ENCODE results near the gene RNF146.
A peak's percentile ranks its signal among the peaks of the same experiment; 100 is the strongest.
"Not testable (repeated sequence)": the region's sequence is repeated elsewhere in the genome, so short reads cannot be mapped to it uniquely, and the experiment has no call there.

RNF146 gene, protein sequence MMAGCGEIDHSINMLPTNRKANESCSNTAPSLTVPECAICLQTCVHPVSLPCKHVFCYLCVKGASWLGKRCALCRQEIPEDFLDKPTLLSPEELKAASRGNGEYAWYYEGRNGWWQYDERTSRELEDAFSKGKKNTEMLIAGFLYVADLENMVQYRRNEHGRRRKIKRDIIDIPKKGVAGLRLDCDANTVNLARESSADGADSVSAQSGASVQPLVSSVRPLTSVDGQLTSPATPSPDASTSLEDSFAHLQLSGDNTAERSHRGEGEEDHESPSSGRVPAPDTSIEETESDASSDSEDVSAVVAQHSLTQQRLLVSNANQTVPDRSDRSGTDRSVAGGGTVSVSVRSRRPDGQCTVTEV

DNA sequence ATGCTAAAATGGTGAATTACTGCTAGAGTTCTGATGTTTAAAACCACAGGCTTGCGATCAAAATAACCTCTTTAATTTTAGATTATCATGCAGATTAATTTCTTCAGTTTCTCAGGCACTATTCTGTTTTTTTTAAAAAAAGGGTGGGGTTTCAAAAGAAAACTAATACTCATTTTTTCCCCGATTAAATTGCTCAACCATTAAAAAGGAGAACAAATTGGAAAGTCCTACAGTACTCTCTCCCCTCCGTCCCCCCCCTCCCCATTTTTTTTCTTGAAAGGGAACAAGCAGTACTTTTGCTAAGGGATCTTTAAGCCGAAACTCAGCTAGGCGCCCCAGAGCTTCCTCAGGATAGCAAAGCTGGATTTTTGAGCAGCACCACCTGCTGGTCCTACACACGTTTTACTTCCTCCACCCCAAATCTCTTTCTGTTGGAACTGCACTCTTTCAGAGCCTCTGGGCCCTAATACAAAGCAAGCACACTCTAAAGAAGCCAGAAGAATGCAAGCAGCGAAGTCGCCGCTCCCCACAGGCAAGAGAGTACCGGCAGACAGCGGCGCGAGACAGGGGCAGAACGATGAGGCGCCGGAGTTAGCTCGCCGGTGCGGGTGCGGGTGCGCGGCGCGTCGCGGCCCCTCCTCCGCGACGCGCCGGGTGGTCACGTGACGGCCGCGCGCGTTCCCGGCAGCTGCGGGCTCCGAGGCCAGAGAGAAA lies at the start of gene RNF146:
RNF146 (plus strand) TSS at position 687 of the 714 bp plus-strand sequence. CDS start 13,475 bp downstream, outside the sequence.
- H3K36me3 ChIP-seq (ENCODE audit: control insufficient read depth in 5 of 5, insufficient read depth in 5 of 5, low read length in 5 of 5): no peaks in the 10 kb centered on the region
- H3K27me3 ChIP-seq (ENCODE audit: control insufficient read depth in 5 of 5, insufficient read depth in 4 of 5, low read length in 5 of 5): no peaks in the 10 kb centered on the region
- H3K4me1 ChIP-seq (ENCODE audit: control insufficient read depth in 5 of 5, insufficient read depth in 5 of 5, low read length in 5 of 5): peaks cover 0 to 29% (median 24%) of the 10 kb centered on the region in 5 donors
- H3K9me3 ChIP-seq (ENCODE audit: control insufficient read depth in 5 of 5, low read length in 5 of 5): no peaks in the 10 kb centered on the region
- peak within 1 kb of the TSS; percentile 89 to 97 (median 95) for H3K4me3 ChIP-seq (ENCODE audit: low read depth in 1 of 5, low read length in 5 of 5)
- peak within 1 kb of the TSS; percentile 95 for H3K27ac ChIP-seq (ENCODE audit: low read depth, low read length)
- H3K9ac ChIP-seq (ENCODE audit: low read length in 5 of 5): peak within 1 kb of the TSS; percentile 82 to 99 (median 99)

DNA sequence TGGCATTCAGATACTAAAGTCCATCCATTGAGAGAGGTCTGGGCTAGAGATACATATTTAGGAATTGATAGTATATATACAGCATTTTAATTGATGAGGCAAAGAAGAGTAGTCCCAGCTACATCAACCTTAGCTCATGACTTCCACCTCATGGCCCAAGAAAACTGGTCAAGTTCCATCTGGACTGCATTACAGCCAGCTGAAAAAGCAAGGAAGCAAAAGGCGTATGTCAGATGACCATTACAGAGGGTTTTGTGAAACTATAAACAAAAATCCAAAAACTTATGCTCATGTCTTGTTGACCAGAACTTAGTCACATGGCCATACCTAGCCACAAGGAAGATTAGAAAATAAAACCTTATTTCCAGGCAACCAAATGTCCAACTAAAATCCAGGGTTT lies 46.8 kb upstream of the RNF146 start:
- H3K9ac ChIP-seq (ENCODE audit: low read length in 5 of 5): no peak overlapping the region
- peak overlapping the region; percentile 74 for H3K27ac ChIP-seq (ENCODE audit: low read depth, low read length)
- no peaks in the 10 kb centered on the region for H3K27me3 ChIP-seq (ENCODE audit: control insufficient read depth in 5 of 5, insufficient read depth in 4 of 5, low read length in 5 of 5)

DNA sequence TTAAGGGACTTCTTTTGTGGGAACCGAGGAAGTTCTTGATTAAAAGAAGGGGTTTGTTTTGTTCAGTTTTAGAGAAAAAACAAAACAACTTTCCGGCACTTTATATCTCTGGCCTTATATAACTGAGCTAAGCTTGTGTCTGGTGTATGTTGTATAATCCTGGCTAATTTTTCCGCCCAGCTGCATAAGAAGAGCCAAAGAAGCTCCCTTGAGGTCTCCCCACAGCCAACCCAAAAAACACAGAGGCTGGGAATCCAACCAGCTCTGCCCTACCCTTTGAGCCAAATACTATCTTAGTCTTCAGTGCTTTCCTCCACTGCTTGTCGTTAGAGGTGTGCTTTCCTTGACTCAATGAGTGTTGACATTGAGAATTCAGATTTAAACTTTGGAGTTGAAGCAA lies 45.5 kb upstream of the RNF146 start:
- H3K27me3 ChIP-seq (ENCODE audit: control insufficient read depth in 5 of 5, insufficient read depth in 4 of 5, low read length in 5 of 5): no peaks in the 10 kb centered on the region
- peak overlapping the region; percentile 74 for H3K27ac ChIP-seq (ENCODE audit: low read depth, low read length)
- H3K4me1 ChIP-seq (ENCODE audit: control insufficient read depth in 5 of 5, insufficient read depth in 5 of 5, low read length in 5 of 5): peaks cover 0 to 20% (median 6%) of the 10 kb centered on the region in 5 donors
- no peaks in the 10 kb centered on the region for H3K9me3 ChIP-seq (ENCODE audit: control insufficient read depth in 5 of 5, low read length in 5 of 5)
- H3K9ac ChIP-seq (ENCODE audit: low read length in 5 of 5): peak overlapping the region in 2 of 5 donors; percentile 24 to 63
- H3K36me3 ChIP-seq (ENCODE audit: control insufficient read depth in 5 of 5, insufficient read depth in 5 of 5, low read length in 5 of 5): no peaks in the 10 kb centered on the region
- peak overlapping the region in 1 of 5 donors; percentile 6 for H3K4me3 ChIP-seq (ENCODE audit: low read depth in 1 of 5, low read length in 5 of 5)

More for the DNA sequence above, 46.8 kb upstream of the RNF146 start:
- Histone ChIP-seq H3K4me3 (ENCODE audit: low read depth in 1 of 5, low read length in 5 of 5) (no peak overlapping the region), H3K9me3 (ENCODE audit: control insufficient read depth in 5 of 5, low read length in 5 of 5) (no peaks in the 10 kb centered on the region), H3K36me3 (ENCODE audit: control insufficient read depth in 5 of 5, insufficient read depth in 5 of 5, low read length in 5 of 5) (no peaks in the 10 kb centered on the region), H3K4me1 (ENCODE audit: control insufficient read depth in 5 of 5, insufficient read depth in 5 of 5, low read length in 5 of 5) (peaks cover 0 to 20% (median 6%) of the 10 kb centered on the region in 5 donors)

DNA sequence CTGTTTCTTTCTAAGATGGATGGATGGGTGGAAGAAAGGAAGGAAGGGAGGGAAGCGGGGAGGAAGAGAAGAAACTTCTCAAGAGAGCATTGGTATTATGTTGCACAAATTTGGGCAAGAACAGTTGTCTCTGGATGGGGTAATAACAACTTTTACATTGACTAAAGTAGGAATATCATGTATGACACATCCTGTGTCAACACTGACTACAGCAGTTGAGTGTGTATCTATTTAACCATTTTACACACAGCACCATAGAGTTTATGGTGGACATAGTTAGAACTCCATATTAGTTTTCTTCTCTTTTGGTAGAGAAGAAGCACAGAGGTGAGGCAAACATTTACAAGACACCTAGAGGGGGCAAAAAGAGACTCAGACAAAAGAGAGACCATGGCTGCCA lies 44.2 kb upstream of the RNF146 start:
- no peaks in the 10 kb centered on the region for H3K36me3 ChIP-seq (ENCODE audit: control insufficient read depth in 5 of 5, insufficient read depth in 5 of 5, low read length in 5 of 5)
- no peak overlapping the region for H3K9ac ChIP-seq (ENCODE audit: low read length in 5 of 5)
- H3K4me1 ChIP-seq (ENCODE audit: control insufficient read depth in 5 of 5, insufficient read depth in 5 of 5, low read length in 5 of 5): peaks cover 0 to 20% (median 6%) of the 10 kb centered on the region in 5 donors
- no peaks in the 10 kb centered on the region for H3K27me3 ChIP-seq (ENCODE audit: control insufficient read depth in 5 of 5, insufficient read depth in 4 of 5, low read length in 5 of 5)
- no peak overlapping the region for H3K27ac ChIP-seq (ENCODE audit: low read depth, low read length)
- H3K9me3 ChIP-seq (ENCODE audit: control insufficient read depth in 5 of 5, low read length in 5 of 5): no peaks in the 10 kb centered on the region
- H3K4me3 ChIP-seq (ENCODE audit: low read depth in 1 of 5, low read length in 5 of 5): no peak overlapping the region

- Histone ChIP-seq H3K27me3 (ENCODE audit: control insufficient read depth in 5 of 5, insufficient read depth in 4 of 5, low read length in 5 of 5) (no peaks in the 10 kb centered on the region), H3K9me3 (ENCODE audit: control insufficient read depth in 5 of 5, low read length in 5 of 5) (peaks cover 0 to 4% (median 0%) of the 10 kb centered on the region in 5 donors), H3K36me3 (ENCODE audit: control insufficient read depth in 5 of 5, insufficient read depth in 5 of 5, low read length in 5 of 5) (no peaks in the 10 kb centered on the region), H3K9ac (ENCODE audit: low read length in 5 of 5) (no peak overlapping the region), H3K4me1 (ENCODE audit: control insufficient read depth in 5 of 5, insufficient read depth in 5 of 5, low read length in 5 of 5) (peaks cover 0 to 14% (median 6%) of the 10 kb centered on the region in 5 donors), H3K27ac (ENCODE audit: low read depth, low read length) (no peak overlapping the region), H3K4me3 (ENCODE audit: low read depth in 1 of 5, low read length in 5 of 5) (no peak overlapping the region)
These were observed 41.2 kb upstream of the RNF146 start for GRCh38 chr6:127225497-127225896.

- not testable (repeated sequence) for H3K36me3 ChIP-seq (ENCODE audit: control insufficient read depth in 5 of 5, insufficient read depth in 5 of 5, low read length in 5 of 5); H3K9me3 ChIP-seq (ENCODE audit: control insufficient read depth in 5 of 5, low read length in 5 of 5); H3K4me3 ChIP-seq (ENCODE audit: low read depth in 1 of 5, low read length in 5 of 5); H3K9ac ChIP-seq (ENCODE audit: low read length in 5 of 5); H3K27me3 ChIP-seq (ENCODE audit: control insufficient read depth in 5 of 5, insufficient read depth in 4 of 5, low read length in 5 of 5); H3K4me1 ChIP-seq (ENCODE audit: control insufficient read depth in 5 of 5, insufficient read depth in 5 of 5, low read length in 5 of 5); H3K27ac ChIP-seq (ENCODE audit: low read depth, low read length)
These were observed 32.8 kb upstream of the RNF146 start for GRCh38 chr6:127233819-127234218.

- no peaks in the 10 kb centered on the region for H3K9me3 ChIP-seq (ENCODE audit: control insufficient read depth in 5 of 5, low read length in 5 of 5)
- no peak overlapping the region for H3K27ac ChIP-seq (ENCODE audit: low read depth, low read length)
- H3K4me1 ChIP-seq (ENCODE audit: control insufficient read depth in 5 of 5, insufficient read depth in 5 of 5, low read length in 5 of 5): no peaks in the 10 kb centered on the region
- no peaks in the 10 kb centered on the region for H3K27me3 ChIP-seq (ENCODE audit: control insufficient read depth in 5 of 5, insufficient read depth in 4 of 5, low read length in 5 of 5)
- H3K4me3 ChIP-seq (ENCODE audit: low read depth in 1 of 5, low read length in 5 of 5): no peak overlapping the region
- H3K9ac ChIP-seq (ENCODE audit: low read length in 5 of 5): no peak overlapping the region
- no peaks in the 10 kb centered on the region for H3K36me3 ChIP-seq (ENCODE audit: control insufficient read depth in 5 of 5, insufficient read depth in 5 of 5, low read length in 5 of 5)
These were observed 23.2 kb upstream of the RNF146 start for GRCh38 chr6:127243501-127243900.

DNA sequence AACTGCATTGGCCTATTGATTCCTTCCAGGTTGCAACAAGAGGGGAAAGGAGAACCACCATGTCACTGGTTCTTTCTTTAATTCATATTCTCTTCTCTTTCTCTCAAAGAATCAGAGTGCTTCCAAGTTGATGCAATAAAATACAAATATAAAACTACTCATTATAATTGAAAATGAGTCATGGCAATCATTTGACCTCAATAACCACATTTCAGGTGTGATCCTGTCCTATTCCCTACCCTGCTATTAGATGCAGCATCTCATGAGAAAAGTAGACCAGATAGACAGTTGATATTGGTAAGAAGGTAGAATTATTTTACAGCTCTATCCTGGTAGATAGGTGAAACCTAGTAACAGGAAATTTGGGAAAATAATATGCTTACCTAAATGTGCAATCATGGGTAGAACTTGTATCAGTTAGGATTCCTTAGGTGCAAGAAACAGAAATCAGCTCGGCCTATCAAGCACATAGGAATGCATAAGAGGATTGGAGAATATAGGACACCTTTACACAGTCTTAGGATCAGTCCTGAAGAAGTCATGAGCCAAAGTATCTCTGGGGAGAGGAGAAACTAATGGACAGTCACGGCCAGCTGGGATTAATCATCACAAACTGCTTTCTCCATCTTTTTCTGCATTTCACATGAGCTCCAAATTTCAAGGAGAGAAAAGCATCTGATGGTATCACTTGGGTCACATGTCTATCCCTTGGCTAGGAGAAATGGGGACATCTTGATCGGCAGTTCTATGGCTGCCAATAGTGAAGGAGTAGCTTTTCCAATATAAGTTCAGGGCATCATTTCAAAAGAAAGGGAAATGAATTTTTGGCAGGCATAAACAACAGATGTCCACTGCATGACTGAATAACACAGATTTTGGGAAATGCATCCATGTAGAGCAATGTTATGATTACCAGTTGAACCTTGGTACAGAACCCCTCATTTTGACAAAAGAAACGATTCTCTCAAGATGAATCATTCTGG lies 19.3 kb upstream of the RNF146 start:
- no peaks in the 10 kb centered on the region for H3K27me3 ChIP-seq (ENCODE audit: control insufficient read depth in 5 of 5, insufficient read depth in 4 of 5, low read length in 5 of 5)
- no peak overlapping the region for H3K9ac ChIP-seq (ENCODE audit: low read length in 5 of 5)
- no peak overlapping the region for H3K27ac ChIP-seq (ENCODE audit: low read depth, low read length)
- H3K4me1 ChIP-seq (ENCODE audit: control insufficient read depth in 5 of 5, insufficient read depth in 5 of 5, low read length in 5 of 5): peaks cover 0 to 6% (median 0%) of the 10 kb centered on the region in 5 donors
- H3K36me3 ChIP-seq (ENCODE audit: control insufficient read depth in 5 of 5, insufficient read depth in 5 of 5, low read length in 5 of 5): no peaks in the 10 kb centered on the region
- H3K4me3 ChIP-seq (ENCODE audit: low read depth in 1 of 5, low read length in 5 of 5): no peak overlapping the region
- H3K9me3 ChIP-seq (ENCODE audit: control insufficient read depth in 5 of 5, low read length in 5 of 5): no peaks in the 10 kb centered on the region

DNA sequence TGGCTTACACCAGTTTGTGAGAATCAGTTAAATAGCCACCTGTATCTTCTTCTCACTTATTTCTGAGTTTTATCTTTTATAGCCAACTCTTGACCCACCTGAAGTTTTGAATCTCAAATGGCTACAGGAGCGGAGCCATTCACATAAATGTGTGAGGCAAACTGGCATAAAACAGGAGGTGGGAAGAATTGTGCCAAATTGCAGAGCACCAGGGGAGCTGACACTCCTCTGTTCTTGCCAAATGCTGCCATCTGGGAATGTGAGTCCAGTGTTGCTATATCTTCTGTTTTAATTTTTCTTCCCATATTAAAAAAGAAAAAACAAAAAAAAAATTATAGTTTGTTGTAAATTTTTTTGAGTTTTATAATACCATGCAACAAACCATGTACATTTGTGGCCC lies 17.0 kb upstream of the RNF146 start:
- H3K27ac ChIP-seq (ENCODE audit: low read depth, low read length): no peak overlapping the region
- no peaks in the 10 kb centered on the region for H3K9me3 ChIP-seq (ENCODE audit: control insufficient read depth in 5 of 5, low read length in 5 of 5)
- H3K27me3 ChIP-seq (ENCODE audit: control insufficient read depth in 5 of 5, insufficient read depth in 4 of 5, low read length in 5 of 5): no peaks in the 10 kb centered on the region
- no peaks in the 10 kb centered on the region for H3K36me3 ChIP-seq (ENCODE audit: control insufficient read depth in 5 of 5, insufficient read depth in 5 of 5, low read length in 5 of 5)
- peaks cover 0 to 6% (median 0%) of the 10 kb centered on the region in 5 donors for H3K4me1 ChIP-seq (ENCODE audit: control insufficient read depth in 5 of 5, insufficient read depth in 5 of 5, low read length in 5 of 5)
- no peak overlapping the region for H3K4me3 ChIP-seq (ENCODE audit: low read depth in 1 of 5, low read length in 5 of 5)
- H3K9ac ChIP-seq (ENCODE audit: low read length in 5 of 5): no peak overlapping the region

Measured in subcutaneous abdominal adipose tissue (tissue), 5 donors.